Endothelial cell of umbilical vein (primary cell): Measurements from ENCODE around the gene VIPR1. TPM values are rescaled to one million over a fixed set of nuclear protein-coding genes. Genes with fewer than 3 reads are reported as not detected.

Experiments used
- BruUV-seq: library from RNA; stranded (reverse); fragments of 400-500 nt; replicated peaks from 2 replicates; lab custom pipeline; 2021; lab: Mats Ljungman, UMichigan
- CTCF ChIA-PET: fragments of 300-600, 350-600 bp; sonication (Branson Sonifier 250); formaldehyde crosslinking; loops from one replicate; lab custom pipeline; 2021; ENCODE audit warnings: antibody characterized with exemption, inconsistent platforms; lab: Charles Lee
- POLR2A ChIA-PET: fragments of 300-600, 350-600 bp; sonication (Branson Sonifier 250); formaldehyde crosslinking; loops from one replicate; lab custom pipeline; 2021; ENCODE audit warnings: antibody characterized with exemption, inconsistent platforms; lab: Charles Lee
- DNase-seq: peaks from one replicate; pipeline ENCODE4 v3.0.0-alpha.2; 2011; ENCODE audit warnings: low read depth, low spot score
- FAIRE-seq: peaks from 2 replicates; lab custom pipeline; 2011; peaks lifted over from hg19 to GRCh38; lab: Jason Lieb, UNC
- H2AFZ ChIP-seq: 2 replicates; pipeline ENCODE4 v1.6.0; 2012; ENCODE audit warnings: low read depth, low read length, control low read depth, inconsistent platforms
- H3K27ac ChIP-seq: 2 replicates; pipeline ENCODE4 v1.5.1; 2011; ENCODE audit warnings: low read depth, mild to moderate bottlenecking, control low read depth, low read length, moderate library complexity; ENCODE audit not compliant: insufficient read depth
- H3K27me3 ChIP-seq, 2 experiments: 2 replicates each; pipeline versions ENCODE4 v1.6.0 to v1.6.1; 2011; ENCODE audit warnings: low read length in 2 of 2, mixed read lengths in 1 of 2; ENCODE audit not compliant: control insufficient read depth in 2 of 2, insufficient read depth in 2 of 2
- H3K36me3 ChIP-seq, 2 experiments: 2 replicates in 1 of 2; 3 replicates in 1 of 2; pipeline ENCODE4 v1.5.1; 2011; ENCODE audit warnings: low read length in 2 of 2, mild to moderate bottlenecking in 1 of 2, moderate library complexity in 1 of 2; ENCODE audit not compliant: control insufficient read depth in 2 of 2, insufficient read depth in 2 of 2; ENCODE audit errors: extremely low read depth in 1 of 2
- H3K4me1 ChIP-seq: 3 replicates; pipeline ENCODE4 v1.5.1; 2011; ENCODE audit warnings: mild to moderate bottlenecking, low read length; ENCODE audit not compliant: control insufficient read depth, insufficient read depth; ENCODE audit errors: extremely low read depth
- H3K4me2 ChIP-seq: 2 replicates; pipeline ENCODE4 v1.6.1; 2011; ENCODE audit warnings: low read length, control low read depth, mixed read lengths; ENCODE audit not compliant: insufficient read depth
- H3K4me3 ChIP-seq, 3 experiments: fragments of 200-600 bp in 1 of 3; sonication (generic), shearing (Covaris generic) in 1 of 3; replicated peaks in 1 of 3; 2 replicates each; pipeline ENCODE4 v1.5.1; 2011 to 2016; ENCODE audit warnings: control low read depth in 3 of 3, low read length in 3 of 3, mild to moderate bottlenecking in 2 of 3, inconsistent platforms in 1 of 3, low read depth in 1 of 3, moderate library complexity in 1 of 3; ENCODE audit not compliant: insufficient read depth in 1 of 3
- H3K79me2 ChIP-seq: 2 replicates; pipeline ENCODE4 v1.6.0; 2012; ENCODE audit warnings: low read length, inconsistent platforms; ENCODE audit not compliant: control insufficient read depth, insufficient read depth
- H3K9ac ChIP-seq: replicated peaks from 2 replicates; pipeline ENCODE3; 2011; ENCODE audit warnings: low read length, control low read depth; ENCODE audit not compliant: insufficient read depth; ENCODE audit errors: extremely low read depth
- H3K9me1 ChIP-seq: replicated peaks from 3 replicates; pipeline ENCODE4 v1.6.0; 2011; ENCODE audit warnings: mild to moderate bottlenecking, low read length; ENCODE audit not compliant: control insufficient read depth, insufficient read depth; ENCODE audit errors: extremely low read depth
- H3K9me3 ChIP-seq: replicated peaks from 2 replicates; pipeline ENCODE4 v1.5.1; 2012; ENCODE audit warnings: low read length, inconsistent platforms; ENCODE audit not compliant: control insufficient read depth, insufficient read depth
- H4K20me1 ChIP-seq: replicated peaks from 2 replicates; pipeline ENCODE3; 2011; ENCODE audit warnings: mild to moderate bottlenecking, low read length; ENCODE audit not compliant: control insufficient read depth, insufficient read depth; ENCODE audit errors: extremely low read depth
- EZH2 ChIP-seq: IDR thresholded peaks from 2 replicates; pipeline ENCODE4 v1.6.1; 2012; ENCODE audit warnings: borderline replicate concordance, low read depth, mild to moderate bottlenecking, moderate library complexity, low read length, inconsistent platforms; ENCODE audit not compliant: severe bottlenecking
- FOS ChIP-seq: IDR thresholded peaks from 2 replicates; pipeline ENCODE4 v1.6.1; 2011; ENCODE audit warnings: mild to moderate bottlenecking, low read length, moderate library complexity, borderline replicate concordance; ENCODE audit not compliant: insufficient read depth
- GATA2 ChIP-seq: IDR thresholded peaks from 2 replicates; pipeline ENCODE4 v1.7.0; 2011; ENCODE audit warnings: low read depth, mild to moderate bottlenecking, moderate library complexity, mixed read lengths, low read length; ENCODE audit not compliant: insufficient read length, insufficient read depth
- MYC ChIP-seq: IDR thresholded peaks from one replicate; pipeline ENCODE4 v1.6.1; 2011; ENCODE audit warnings: mild to moderate bottlenecking, low read depth, low read length
- POLR2A ChIP-seq: IDR thresholded peaks from 2 replicates; pipeline ENCODE4 v1.6.1; 2012; ENCODE audit warnings: low read depth, mild to moderate bottlenecking, control low read depth, low read length
- POLR2AphosphoS5 ChIP-seq: IDR thresholded peaks from 2 replicates; pipeline ENCODE4 v1.6.1; 2012; ENCODE audit warnings: low read depth, mild to moderate bottlenecking, control low read depth, low read length, moderate library complexity; ENCODE audit not compliant: insufficient read depth
- dilution Hi-C: fragments of 300-500 bp; cut with MboI; formaldehyde crosslinking; loops from one replicate; pipeline ENCODE4 v1.15.0; 2019; ENCODE audit warnings: low sequenced_read_pairs; ENCODE audit not compliant: extremely low pct_ligation_motif_present
- intact Hi-C: fragments of 100-400 bp; cut with micrococcal nuclease; formaldehyde crosslinking; loops from one replicate; pipeline ENCODE4 v1.10.0; 2022
- polyA plus RNA-seq, 4 experiments: library from polyadenylated mRNA; depleted of rRNA in 3 of 4; stranded (reverse) in 3 of 4; unstranded in 1 of 4; fragments of >200 nt; gene quantifications; 2 replicates each; pipeline versions ENCODE4 v1.2.1 to v1.2.3, GENCODE V29; 2011 to 2012; ENCODE audit warnings: missing spikeins in 1 of 4
- total RNA-seq: library from RNA; stranded (reverse); gene quantifications from 2 replicates; pipeline ENCODE4 v1.2.3, GENCODE V29; 2021
- TF ChIP-seq, protein P1 (sequence below), 2 donors: IDR thresholded peaks; 1 replicate in 1 of 2; 2 replicates in 1 of 2; pipeline ENCODE4 v1.5.1; 2011; ENCODE audit warnings: low read length in 2 of 2, mild to moderate bottlenecking in 2 of 2, moderate library complexity in 2 of 2, control low read depth in 1 of 2, inconsistent platforms in 1 of 2, low read depth in 1 of 2; ENCODE audit not compliant: insufficient read depth in 1 of 2; ENCODE audit errors: extremely low read depth in 1 of 2

Gene VIPR1
- total and polyA plus RNA-seq, 2 donors (not counting 3 experiments of a cell fraction or from before 2014, with no cell fraction given) = 3.8 to 4.7 TPM

DNA sequence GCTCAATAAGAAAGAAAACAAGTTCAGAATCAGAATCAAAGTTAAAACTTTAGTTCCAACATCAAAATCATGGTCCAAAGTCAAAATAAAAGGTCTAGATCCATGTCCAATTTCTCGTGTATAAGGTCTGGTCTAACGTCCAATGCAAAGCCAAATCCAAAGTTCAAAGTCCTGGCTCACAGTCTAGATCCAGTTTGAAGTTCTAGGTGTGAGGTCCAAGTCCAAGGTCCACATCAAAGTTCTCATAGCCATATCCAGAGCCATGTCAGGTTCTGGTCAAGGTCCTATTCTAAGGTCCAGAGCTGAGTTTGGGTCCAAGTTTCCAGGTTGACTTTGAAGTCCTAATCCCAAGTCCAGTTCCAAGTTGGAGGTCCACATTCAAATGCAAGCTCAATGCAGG is 40.7 kb upstream of the VIPR1 start:
- no peaks in the 10 kb centered on the region for H3K9me1 ChIP-seq
- dilution Hi-C loops = no loop called here

DNA sequence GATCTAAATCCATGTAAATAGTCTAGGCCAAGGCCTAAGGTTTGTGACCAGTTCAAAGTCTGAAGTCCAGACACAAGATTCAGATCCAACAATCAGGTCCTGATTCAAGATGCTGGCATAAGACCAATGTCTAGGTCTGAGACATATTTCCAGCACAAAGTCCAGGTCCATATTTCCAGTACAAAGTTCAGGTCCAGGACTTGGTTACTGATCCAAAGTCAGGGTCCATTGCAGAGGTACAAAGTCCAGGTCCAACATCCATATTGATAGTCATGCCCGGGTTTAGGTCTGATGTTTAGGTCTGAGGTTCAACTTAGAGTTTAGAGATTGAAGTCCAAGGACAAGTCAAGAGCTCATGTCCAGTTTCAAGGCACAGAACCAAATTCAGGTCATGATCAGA is 39.4 kb upstream of the VIPR1 start:
- ChIA-PET POLR2A (no interaction called here), CTCF (interaction anchor here (1.1 to 1.4 kb wide), 2 partner anchors 12 to 216 kb away, joined by 3 to 4 read pairs; no protein-coding TSS in a partner anchor)
- Histone ChIP-seq H3K9me1 (no peaks in the 10 kb centered on the region), H3K27me3 (no peaks in the 10 kb centered on the region), H3K36me3 (no peaks in the 10 kb centered on the region), H3K9me3 (no peaks in the 10 kb centered on the region), H4K20me1 (no peaks in the 10 kb centered on the region), H3K27ac (no peak overlapping the region), H2AFZ (no peak overlapping the region), H3K4me3 (no peak overlapping the region), H3K4me2 (no peak overlapping the region), H3K4me1 (no peaks in the 10 kb centered on the region), H3K79me2 (no peaks in the 10 kb centered on the region), H3K9ac (no peak overlapping the region)
- no TSS peak for BruUV-seq
- TF ChIP-seq, protein P1, sequence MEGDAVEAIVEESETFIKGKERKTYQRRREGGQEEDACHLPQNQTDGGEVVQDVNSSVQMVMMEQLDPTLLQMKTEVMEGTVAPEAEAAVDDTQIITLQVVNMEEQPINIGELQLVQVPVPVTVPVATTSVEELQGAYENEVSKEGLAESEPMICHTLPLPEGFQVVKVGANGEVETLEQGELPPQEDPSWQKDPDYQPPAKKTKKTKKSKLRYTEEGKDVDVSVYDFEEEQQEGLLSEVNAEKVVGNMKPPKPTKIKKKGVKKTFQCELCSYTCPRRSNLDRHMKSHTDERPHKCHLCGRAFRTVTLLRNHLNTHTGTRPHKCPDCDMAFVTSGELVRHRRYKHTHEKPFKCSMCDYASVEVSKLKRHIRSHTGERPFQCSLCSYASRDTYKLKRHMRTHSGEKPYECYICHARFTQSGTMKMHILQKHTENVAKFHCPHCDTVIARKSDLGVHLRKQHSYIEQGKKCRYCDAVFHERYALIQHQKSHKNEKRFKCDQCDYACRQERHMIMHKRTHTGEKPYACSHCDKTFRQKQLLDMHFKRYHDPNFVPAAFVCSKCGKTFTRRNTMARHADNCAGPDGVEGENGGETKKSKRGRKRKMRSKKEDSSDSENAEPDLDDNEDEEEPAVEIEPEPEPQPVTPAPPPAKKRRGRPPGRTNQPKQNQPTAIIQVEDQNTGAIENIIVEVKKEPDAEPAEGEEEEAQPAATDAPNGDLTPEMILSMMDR (IDR thresholded peaks at IDR 0.05; ENCODE audit: extremely low read depth in 1 of 2, insufficient read depth in 1 of 2, low read depth in 1 of 2, low read length in 2 of 2) = no peak
- TF ChIP-seq FOS (no peak), EZH2 (no peak), GATA2 (no peak), POLR2A (no peak), MYC (no peak)
- DNase-seq (no peak), FAIRE-seq (no peak)
- intact Hi-C loops (no loop called here), dilution Hi-C loops (no loop called here)

More for the DNA sequence above, 40.7 kb upstream of the VIPR1 start:
- FAIRE-seq (no peak), DNase-seq (no peak)
- no peaks in the 10 kb centered on the region for H3K27me3 ChIP-seq
- ChIA-PET CTCF (no interaction called here), POLR2A (no interaction called here)
- intact Hi-C loops = no loop called here
- H3K9me3 ChIP-seq = no peaks in the 10 kb centered on the region
- H3K36me3 ChIP-seq = no peaks in the 10 kb centered on the region
- H3K4me2 ChIP-seq = no peak overlapping the region
- no peaks in the 10 kb centered on the region for H4K20me1 ChIP-seq
- no peak overlapping the region for H3K27ac ChIP-seq
- H3K4me3 ChIP-seq = no peak overlapping the region
- no peaks in the 10 kb centered on the region for H3K4me1 ChIP-seq
- no peaks in the 10 kb centered on the region for H3K79me2 ChIP-seq
- TF ChIP-seq POLR2AphosphoS5 = no peak
- no TSS peak for BruUV-seq
- H2AFZ ChIP-seq = no peak overlapping the region
- no peak overlapping the region for H3K9ac ChIP-seq
